ENCODE data around the gene SEC22C.

- TF ChIP-seq CTCF (IDR thresholded peaks at IDR 0.05) (no peak), POLR2A (IDR thresholded peaks at IDR 0.05) (no peak)
Measured at GRCh38 chr3:42530073-42530472, 51.7 kb downstream of the SEC22C start.

All from heart left ventricle (tissue), 13 donors.